HG02840 (cell line): Measurements from ENCODE around the gene GADD45A.
"Not testable (repeated sequence)": the region's sequence is repeated elsewhere in the genome, so short reads cannot be mapped to it uniquely, and the experiment has no call there.

ENCODE experiments used
- ATAC-seq: cut with Tn5 transposase; IDR thresholded peaks from one replicate; pipeline ENCODE4 v1.9.1; 2021; ENCODE audit warnings: mild to moderate bottlenecking, moderate library complexity, moderate number of reproducible peaks; ENCODE audit not compliant: unreplicated experiment, low FRiP score

Gene GADD45A

GRCh38 chr1:67685067-67685557 is at the start of gene GADD45A:
GADD45A (plus strand) TSS chr1:67685201; CDS start chr1:67685495, 294 bp downstream.
- peak; percentile 92 for ATAC-seq

GRCh38 chr1:67636146-67636545 is 48.9 kb upstream of the GADD45A start:
- no peak for ATAC-seq

GRCh38 chr1:67639361-67639760 is 45.6 kb upstream of the GADD45A start:
- ATAC-seq: no peak

GRCh38 chr1:67642629-67643028 is 42.4 kb upstream of the GADD45A start:
- ATAC-seq: no peak

GRCh38 chr1:67644566-67644965 is 40.4 kb upstream of the GADD45A start:
- no peak for ATAC-seq

GRCh38 chr1:67645495-67646144 is 39.4 kb upstream of the GADD45A start:
- no peak for ATAC-seq

- no peak for ATAC-seq
Observed at GRCh38 chr1:67646145-67647035, 38.6 kb upstream of the GADD45A start.

- no peak for ATAC-seq
Observed at GRCh38 chr1:67647036-67647798, 37.8 kb upstream of the GADD45A start.

GRCh38 chr1:67647814-67648358 is 37.1 kb upstream of the GADD45A start:
- no peak for ATAC-seq

GRCh38 chr1:67648582-67649326 is 36.2 kb upstream of the GADD45A start:
- no peak for ATAC-seq

- ATAC-seq: no peak
Observed at GRCh38 chr1:67650061-67650460, 34.9 kb upstream of the GADD45A start.

GRCh38 chr1:67651031-67651430 is 34.0 kb upstream of the GADD45A start:
- no peak for ATAC-seq

- no peak for ATAC-seq
Observed at GRCh38 chr1:67652800-67653199, 32.2 kb upstream of the GADD45A start.

GRCh38 chr1:67653304-67653703 is 31.7 kb upstream of the GADD45A start:
- ATAC-seq: no peak

GRCh38 chr1:67655581-67655980 is 29.4 kb upstream of the GADD45A start:
- ATAC-seq: no peak

GRCh38 chr1:67657152-67657551 is 27.8 kb upstream of the GADD45A start:
- not testable (repeated sequence) for ATAC-seq

GRCh38 chr1:67659229-67659628 is 25.8 kb upstream of the GADD45A start:
- ATAC-seq: no peak

GRCh38 chr1:67662884-67663283 is 22.1 kb upstream of the GADD45A start:
- ATAC-seq: no peak

GRCh38 chr1:67664048-67664447 is 21.0 kb upstream of the GADD45A start:
- no peak for ATAC-seq

GRCh38 chr1:67665307-67665706 is 19.7 kb upstream of the GADD45A start:
- ATAC-seq: not testable (repeated sequence)
